ENCODE data around the gene TNFSF15.

The TNFSF15 gene

GRCh38 chr9:114770991-114771390 lies 34.8 kb downstream of the TNFSF15 start:
- DNase-seq: no peak
- Mint-ChIP-seq H3K36me3 (no peaks in the 10 kb centered on the region), H3K4me3 (no peak overlapping the region), H3K9me3 (no peaks in the 10 kb centered on the region), H3K27me3 (peaks cover 3 to 7% of the 10 kb centered on the region in 2 donors), H3K4me1 (peaks cover 17 to 26% of the 10 kb centered on the region in 2 donors), H3K27ac (no peak overlapping the region)
- no peak for ATAC-seq (replicated peaks)

- Mint-ChIP-seq H3K27ac (no peak overlapping the region), H3K4me1 (peaks cover 9 to 12% of the 10 kb centered on the region in 2 donors), H3K27me3 (peaks cover 3 to 7% of the 10 kb centered on the region in 2 donors), H3K4me3 (no peak overlapping the region), H3K36me3 (no peaks in the 10 kb centered on the region), H3K9me3 (no peaks in the 10 kb centered on the region)
- no peak for ATAC-seq (replicated peaks)
- no peak for DNase-seq
These were observed 36.2 kb downstream of the TNFSF15 start for GRCh38 chr9:114769624-114770023.

- ATAC-seq (replicated peaks) (no peak), DNase-seq (no peak)
- Mint-ChIP-seq H3K36me3 (no peaks in the 10 kb centered on the region), H3K27ac (no peak overlapping the region), H3K27me3 (peaks cover 10 to 15% of the 10 kb centered on the region in 2 donors), H3K4me3 (no peak overlapping the region), H3K4me1 (peaks cover 0 to 1% of the 10 kb centered on the region in 2 donors), H3K9me3 (peaks cover 0 to 2% of the 10 kb centered on the region in 2 donors)
These were observed 42.6 kb downstream of the TNFSF15 start for GRCh38 chr9:114763220-114763619.

- ATAC-seq (replicated peaks) (no peak), DNase-seq (no peak)
- Mint-ChIP-seq H3K4me1 (peaks cover 7 to 9% of the 10 kb centered on the region in 2 donors), H3K36me3 (no peaks in the 10 kb centered on the region), H3K27me3 (peaks cover 8 to 15% of the 10 kb centered on the region in 2 donors), H3K4me3 (no peak overlapping the region), H3K9me3 (peaks cover 0 to 2% of the 10 kb centered on the region in 2 donors), H3K27ac (no peak overlapping the region)
These were observed 44.3 kb downstream of the TNFSF15 start for GRCh38 chr9:114761523-114761922.

- H3K27me3 Mint-ChIP-seq: peaks cover 7 to 8% of the 10 kb centered on the region in 2 donors
- ATAC-seq (replicated peaks): no peak
- no peak for DNase-seq
- H3K9me3 Mint-ChIP-seq: peaks cover 0 to 2% of the 10 kb centered on the region in 2 donors
- no peak overlapping the region for H3K27ac Mint-ChIP-seq
- no peaks in the 10 kb centered on the region for H3K36me3 Mint-ChIP-seq
- H3K4me1 Mint-ChIP-seq: peaks cover 19 to 27% of the 10 kb centered on the region in 2 donors
- no peak overlapping the region for H3K4me3 Mint-ChIP-seq
These were observed 46.1 kb downstream of the TNFSF15 start for GRCh38 chr9:114759512-114760341.

GRCh38 chr9:114757984-114758383 lies 47.9 kb downstream of the TNFSF15 start:
- Mint-ChIP-seq H3K36me3 (no peaks in the 10 kb centered on the region), H3K27me3 (no peaks in the 10 kb centered on the region), H3K4me1 (peaks cover 27 to 42% of the 10 kb centered on the region in 2 donors), H3K4me3 (no peak overlapping the region), H3K27ac (no peak overlapping the region), H3K9me3 (peaks cover 0 to 2% of the 10 kb centered on the region in 2 donors)
- ATAC-seq (replicated peaks) (no peak), DNase-seq (no peak)

- H3K27me3 Mint-ChIP-seq: no peaks in the 10 kb centered on the region
- H3K27ac Mint-ChIP-seq: no peak overlapping the region
- peaks cover 27 to 42% of the 10 kb centered on the region in 2 donors for H3K4me1 Mint-ChIP-seq
- DNase-seq: no peak
- no peak for ATAC-seq (replicated peaks)
- peaks cover 0 to 2% of the 10 kb centered on the region in 2 donors for H3K9me3 Mint-ChIP-seq
- no peaks in the 10 kb centered on the region for H3K36me3 Mint-ChIP-seq
- H3K4me3 Mint-ChIP-seq: no peak overlapping the region
These were observed 48.4 kb downstream of the TNFSF15 start for GRCh38 chr9:114757395-114757794.

- no peak overlapping the region for H3K27ac Mint-ChIP-seq
- ATAC-seq (replicated peaks): peak in 1 of 2 donors; percentile 4
These were observed 48.9 kb downstream of the TNFSF15 start for GRCh38 chr9:114756920-114757319.

GRCh38 chr9:114754581-114754980 lies 51.3 kb downstream of the TNFSF15 start:
- H3K36me3 Mint-ChIP-seq: no peaks in the 10 kb centered on the region
- no peak overlapping the region for H3K27ac Mint-ChIP-seq
- ATAC-seq (replicated peaks) (peak; percentile 98 to 99), DNase-seq (peak; percentile 73)
- H3K4me3 Mint-ChIP-seq: no peak overlapping the region
- H3K4me1 Mint-ChIP-seq: peaks cover 27 to 42% of the 10 kb centered on the region in 2 donors
- peaks cover 0 to 2% of the 10 kb centered on the region in 2 donors for H3K9me3 Mint-ChIP-seq
- peaks cover 0 to 7% of the 10 kb centered on the region in 2 donors for H3K27me3 Mint-ChIP-seq

More at GRCh38 chr9:114756920-114757319, 48.9 kb downstream of the TNFSF15 start:
- Mint-ChIP-seq H3K36me3 (no peaks in the 10 kb centered on the region), H3K4me3 (no peak overlapping the region), H3K4me1 (peaks cover 27 to 42% of the 10 kb centered on the region in 2 donors), H3K9me3 (peaks cover 0 to 2% of the 10 kb centered on the region in 2 donors), H3K27me3 (no peaks in the 10 kb centered on the region)
- DNase-seq: no peak

GRCh38 chr9:114746591-114747346 lies 59.1 kb downstream of the TNFSF15 start:
- H3K36me3 Mint-ChIP-seq: no peaks in the 10 kb centered on the region
- no peak for ATAC-seq (replicated peaks)
- no peak overlapping the region for H3K4me3 Mint-ChIP-seq

GRCh38 chr9:114745879-114746550 lies 59.8 kb downstream of the TNFSF15 start:
- no peak overlapping the region for H3K27ac Mint-ChIP-seq
- no peak overlapping the region for H3K4me3 Mint-ChIP-seq
- H3K36me3 Mint-ChIP-seq: no peaks in the 10 kb centered on the region
- H3K4me1 Mint-ChIP-seq: peaks cover 3 to 8% of the 10 kb centered on the region in 2 donors
- H3K9me3 Mint-ChIP-seq: no peaks in the 10 kb centered on the region
- H3K27me3 Mint-ChIP-seq: peaks cover 3 to 7% of the 10 kb centered on the region in 2 donors
- no peak for ATAC-seq (replicated peaks)
- no peak for DNase-seq

More at GRCh38 chr9:114746591-114747346, 59.1 kb downstream of the TNFSF15 start:
- Mint-ChIP-seq H3K4me1 (peaks cover 3 to 8% of the 10 kb centered on the region in 2 donors), H3K27me3 (peaks cover 3 to 7% of the 10 kb centered on the region in 2 donors), H3K9me3 (no peaks in the 10 kb centered on the region), H3K27ac (no peak overlapping the region)
- DNase-seq: no peak

- no peaks in the 10 kb centered on the region for H3K9me3 Mint-ChIP-seq
- no peaks in the 10 kb centered on the region for H3K36me3 Mint-ChIP-seq
- H3K27me3 Mint-ChIP-seq: peaks cover 4 to 8% of the 10 kb centered on the region in 2 donors
- no peak overlapping the region for H3K27ac Mint-ChIP-seq
- no peak overlapping the region for H3K4me3 Mint-ChIP-seq
- DNase-seq (no peak), ATAC-seq (replicated peaks) (no peak)
- H3K4me1 Mint-ChIP-seq: peaks cover 4 to 8% of the 10 kb centered on the region in 2 donors
These were observed 60.6 kb downstream of the TNFSF15 start for GRCh38 chr9:114745108-114745848.

GRCh38 chr9:114743446-114743845 lies 62.4 kb downstream of the TNFSF15 start:
- no peak for ATAC-seq (replicated peaks)
- Mint-ChIP-seq H3K4me3 (no peak overlapping the region), H3K9me3 (no peaks in the 10 kb centered on the region), H3K4me1 (peaks cover 14 to 18% of the 10 kb centered on the region in 2 donors), H3K27ac (no peak overlapping the region), H3K36me3 (no peaks in the 10 kb centered on the region), H3K27me3 (peaks cover 6 to 8% of the 10 kb centered on the region in 2 donors)
- no peak for DNase-seq

Measured in stimulated activated naive B cell treated with anti-CD40 and anti-IgM and Interleukin-4, amounts not matched to agents 10 μg/mL and 1 μg/mL and 100 μg/mL, for 72 hours (primary cell).